Pulmonary artery endothelial cell (primary cell): ENCODE data around the gene KDM5D. TPM values are rescaled to one million over a fixed set of nuclear protein-coding genes. Genes with fewer than 3 reads are reported as not detected.

ENCODE experiments used
- DNase-seq: peaks from one replicate; pipeline ENCODE4 v3.0.0-alpha.2; 2011; ENCODE audit warnings: low read depth, low spot score
- total RNA-seq: library from RNA; depleted of rRNA; stranded (reverse); fragments of >200 nt; gene quantifications from 2 replicates; pipeline ENCODE4 v1.2.3, GENCODE V29; 2014

The KDM5D gene
- 19.3 and 29.5 TPM in 2 replicates for total RNA-seq

- DNase-seq = no peak
Observed at GRCh38 chrY:19744381-19745378, at the start of gene KDM5D. Gene KDM5D (minus strand): TSS chrY:19744726. CDS start chrY:19744534, 192 bp downstream.

GRCh38 chrY:19768375-19768774 lies 23.8 kb upstream of the KDM5D start:
- no peak for DNase-seq

GRCh38 chrY:19743331-19743730 lies 1.2 kb downstream of the KDM5D start:
- no peak for DNase-seq

GRCh38 chrY:19742153-19742552 lies 2.4 kb downstream of the KDM5D start:
- DNase-seq = no peak

- DNase-seq = no peak
Observed at GRCh38 chrY:19734425-19734824, 10.1 kb downstream of the KDM5D start.

GRCh38 chrY:19717950-19718349 lies 26.6 kb downstream of the KDM5D start:
- DNase-seq = no peak

GRCh38 chrY:19717146-19717545 lies 27.4 kb downstream of the KDM5D start:
- DNase-seq = no peak

GRCh38 chrY:19715226-19715625 lies 29.3 kb downstream of the KDM5D start:
- DNase-seq = no peak

- no peak for DNase-seq
Observed at GRCh38 chrY:19713430-19713829, 31.1 kb downstream of the KDM5D start.

- no peak for DNase-seq
Observed at GRCh38 chrY:19706273-19706672, 38.3 kb downstream of the KDM5D start.

- DNase-seq = no peak
Observed at GRCh38 chrY:19698495-19698894, 46.0 kb downstream of the KDM5D start.

- DNase-seq = no peak
Observed at GRCh38 chrY:19680821-19681220, 63.7 kb downstream of the KDM5D start.
